Measurements from ENCODE around the gene CXCL16.

CXCL16 gene

DNA sequence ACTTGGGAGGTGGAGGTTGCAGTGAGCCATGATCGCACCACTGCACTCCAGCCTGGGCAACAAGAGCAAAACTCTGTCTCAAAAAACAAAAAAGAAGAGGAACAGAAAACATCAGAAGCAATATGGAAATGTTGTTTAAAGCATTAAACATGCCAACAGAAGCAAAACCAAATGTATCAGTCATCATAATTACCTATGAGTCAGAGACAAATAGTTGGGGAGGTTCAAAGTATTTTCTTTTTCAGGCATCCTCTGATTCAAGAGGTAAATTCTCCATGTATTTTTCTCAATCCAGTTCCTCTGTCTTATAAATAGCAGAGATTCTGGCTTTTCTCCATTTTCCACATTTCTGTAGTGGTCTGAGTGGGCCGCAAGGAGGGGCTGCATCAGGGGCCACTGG, 29.9 kb upstream of the CXCL16 start:
- Mint-ChIP-seq H3K27me3 (peaks cover 14% of the 10 kb centered on the region), H3K4me3 (no peak overlapping the region), H3K9me3 (no peaks in the 10 kb centered on the region), H3K27ac (no peak overlapping the region), H3K4me1 (peaks cover 7% of the 10 kb centered on the region), H3K36me3 (no peaks in the 10 kb centered on the region)
- ATAC-seq (ENCODE audit: low read depth): no peak
- no peak for DNase-seq (ENCODE audit: low spot score in 2 of 2)

DNA sequence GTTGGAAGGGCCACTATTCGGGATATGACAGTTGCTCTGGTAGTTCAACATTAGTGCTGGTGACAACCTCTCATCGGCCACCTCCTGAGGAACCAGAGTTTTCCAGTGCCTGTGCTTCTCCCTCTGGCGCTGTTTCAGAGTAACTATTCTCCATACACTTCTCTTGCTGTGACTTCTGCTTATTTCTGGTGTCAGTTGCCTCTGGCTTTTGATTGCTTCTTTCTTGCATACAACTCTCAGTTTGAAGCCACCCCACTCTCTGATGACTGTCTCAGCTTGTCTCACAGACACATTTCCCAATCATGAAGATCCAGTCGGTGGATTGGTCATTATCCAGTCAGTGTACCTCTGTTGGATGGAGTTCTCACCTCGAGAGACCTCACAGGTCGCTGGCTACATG, 28.6 kb upstream of the CXCL16 start:
- DNase-seq (ENCODE audit: low spot score in 2 of 2): no peak
- H3K9me3 Mint-ChIP-seq: no peaks in the 10 kb centered on the region
- peaks cover 11% of the 10 kb centered on the region for H3K27me3 Mint-ChIP-seq
- no peak overlapping the region for H3K27ac Mint-ChIP-seq
- no peak for ATAC-seq (ENCODE audit: low read depth)
- no peak overlapping the region for H3K4me3 Mint-ChIP-seq
- H3K4me1 Mint-ChIP-seq: peaks cover 4% of the 10 kb centered on the region
- H3K36me3 Mint-ChIP-seq: no peaks in the 10 kb centered on the region

DNA sequence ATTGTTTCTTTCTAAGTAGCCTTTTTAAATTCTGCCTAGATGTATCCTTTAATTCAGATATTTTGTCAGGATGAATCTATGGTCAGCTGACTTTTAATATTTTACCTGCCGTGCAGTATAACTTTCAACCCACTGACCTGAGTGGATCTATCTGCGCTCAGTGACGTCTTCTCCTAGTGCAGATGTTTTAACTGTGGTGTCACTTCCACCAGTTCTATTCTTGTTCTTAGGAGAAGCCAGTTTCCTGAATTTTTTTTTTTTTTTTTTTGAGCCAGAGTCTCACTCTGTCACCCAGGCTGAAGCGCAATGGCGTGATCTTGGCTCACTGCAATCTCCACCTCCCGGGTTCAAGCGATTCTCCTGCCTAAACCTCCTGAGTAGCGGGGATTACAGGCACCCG, 27.0 kb upstream of the CXCL16 start:
- H3K9me3 Mint-ChIP-seq: no peaks in the 10 kb centered on the region

DNA sequence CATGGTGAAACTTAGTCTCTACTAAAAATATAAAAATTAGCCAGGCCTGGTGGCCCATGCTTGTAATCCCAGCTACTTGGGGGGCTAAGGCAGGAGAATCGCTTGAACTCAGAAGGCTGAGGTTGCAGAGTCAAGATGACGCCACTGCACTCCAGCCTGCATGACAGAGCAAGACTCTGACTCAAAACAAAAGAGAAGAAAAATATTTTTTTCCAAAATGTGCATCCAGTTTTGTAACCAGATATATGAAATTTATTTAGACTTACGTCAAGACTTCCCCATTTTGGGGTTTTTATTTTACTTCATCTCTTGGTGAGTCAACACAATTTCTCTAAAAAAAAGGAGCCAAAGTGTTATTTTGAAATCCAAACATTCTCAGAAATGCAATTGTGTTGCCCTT, 26.5 kb upstream of the CXCL16 start:
- H3K36me3 Mint-ChIP-seq: no peaks in the 10 kb centered on the region
- DNase-seq (ENCODE audit: low spot score in 2 of 2) (no peak), ATAC-seq (ENCODE audit: low read depth) (peak; percentile 31)
- H3K27ac Mint-ChIP-seq: no peak overlapping the region
- peaks cover 4% of the 10 kb centered on the region for H3K4me1 Mint-ChIP-seq
- peaks cover 11% of the 10 kb centered on the region for H3K27me3 Mint-ChIP-seq
- no peaks in the 10 kb centered on the region for H3K9me3 Mint-ChIP-seq
- no peak overlapping the region for H3K4me3 Mint-ChIP-seq

More for the DNA sequence above, 27.0 kb upstream of the CXCL16 start:
- no peak for DNase-seq (ENCODE audit: low spot score in 2 of 2)
- Mint-ChIP-seq H3K4me3 (no peak overlapping the region), H3K4me1 (peaks cover 4% of the 10 kb centered on the region), H3K36me3 (no peaks in the 10 kb centered on the region), H3K27me3 (peaks cover 13% of the 10 kb centered on the region), H3K27ac (no peak overlapping the region)
- ATAC-seq (ENCODE audit: low read depth): no peak

DNA sequence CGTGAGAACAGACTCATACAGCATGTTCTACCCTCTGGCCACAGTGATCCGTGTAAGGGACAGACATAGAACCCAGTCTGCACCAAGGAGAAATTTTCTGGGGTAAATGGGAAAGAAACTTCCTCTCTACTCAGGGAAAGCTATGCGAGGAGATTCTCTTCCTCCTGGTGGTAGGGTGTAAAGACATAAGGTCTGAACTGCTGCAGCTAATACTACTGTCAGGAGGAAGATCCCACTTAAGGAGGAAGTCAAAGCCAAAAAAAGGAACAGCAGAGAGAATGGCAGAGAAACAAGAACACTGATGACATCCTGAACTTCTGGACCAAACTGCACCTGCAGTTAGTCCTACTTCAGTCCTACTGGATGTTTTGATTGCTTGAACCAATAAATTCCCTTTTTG, 24.9 kb upstream of the CXCL16 start:
- Mint-ChIP-seq H3K27me3 (peaks cover 9% of the 10 kb centered on the region), H3K36me3 (no peaks in the 10 kb centered on the region), H3K4me3 (no peak overlapping the region), H3K4me1 (peaks cover 4% of the 10 kb centered on the region), H3K27ac (no peak overlapping the region), H3K9me3 (no peaks in the 10 kb centered on the region)
- ATAC-seq (ENCODE audit: low read depth) (no peak), DNase-seq (ENCODE audit: low spot score in 2 of 2) (no peak)

DNA sequence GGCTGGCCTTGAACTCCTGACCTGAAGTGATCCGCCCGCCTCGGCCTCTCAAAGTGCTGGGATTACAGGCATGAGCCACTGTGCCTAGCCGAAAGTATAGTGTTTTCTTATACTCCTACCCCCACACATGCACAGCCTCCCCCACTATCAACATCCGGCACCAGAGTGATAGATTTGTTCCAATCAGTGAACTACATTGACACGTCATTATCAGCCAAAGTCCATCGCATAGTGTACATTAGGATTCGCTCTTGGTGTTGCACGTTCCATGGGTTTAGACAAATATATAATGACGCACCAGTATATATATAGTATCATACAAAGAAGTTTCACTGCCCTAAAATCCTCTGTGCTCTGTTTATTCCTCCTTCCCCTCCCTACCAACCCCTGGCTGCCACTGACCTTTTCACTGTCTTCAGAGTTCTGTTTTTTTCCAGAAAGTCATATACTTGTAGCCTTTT, 20.1 kb upstream of the CXCL16 start:
- DNase-seq (ENCODE audit: low spot score in 2 of 2): no peak
- no peak for ATAC-seq (ENCODE audit: low read depth)
- H3K4me3 Mint-ChIP-seq: no peak overlapping the region
- peaks cover 4% of the 10 kb centered on the region for H3K4me1 Mint-ChIP-seq
- H3K9me3 Mint-ChIP-seq: no peaks in the 10 kb centered on the region
- no peak overlapping the region for H3K27ac Mint-ChIP-seq
- H3K27me3 Mint-ChIP-seq: peaks cover 12% of the 10 kb centered on the region
- H3K36me3 Mint-ChIP-seq: no peaks in the 10 kb centered on the region

DNA sequence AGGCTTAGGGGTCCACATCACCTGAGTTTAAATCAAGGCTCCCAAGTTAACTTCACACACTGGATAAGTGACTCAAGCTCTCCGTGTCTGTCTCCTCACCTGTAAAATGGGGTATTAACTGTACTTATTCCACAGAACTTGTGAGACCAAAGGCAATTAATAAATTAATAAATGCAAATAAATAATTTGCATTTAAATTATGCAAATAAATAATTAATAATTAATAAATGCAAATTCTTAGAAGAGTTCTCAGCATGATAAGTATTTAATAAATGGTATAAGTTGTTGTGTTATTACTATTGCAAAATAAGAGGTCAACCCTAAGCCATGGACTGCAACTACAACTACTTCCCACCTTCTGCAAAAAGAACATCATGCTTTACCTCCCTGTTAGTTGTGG, 13.7 kb upstream of the CXCL16 start:
- no peak for ATAC-seq (ENCODE audit: low read depth)
- H3K27me3 Mint-ChIP-seq: peaks cover 14% of the 10 kb centered on the region

DNA sequence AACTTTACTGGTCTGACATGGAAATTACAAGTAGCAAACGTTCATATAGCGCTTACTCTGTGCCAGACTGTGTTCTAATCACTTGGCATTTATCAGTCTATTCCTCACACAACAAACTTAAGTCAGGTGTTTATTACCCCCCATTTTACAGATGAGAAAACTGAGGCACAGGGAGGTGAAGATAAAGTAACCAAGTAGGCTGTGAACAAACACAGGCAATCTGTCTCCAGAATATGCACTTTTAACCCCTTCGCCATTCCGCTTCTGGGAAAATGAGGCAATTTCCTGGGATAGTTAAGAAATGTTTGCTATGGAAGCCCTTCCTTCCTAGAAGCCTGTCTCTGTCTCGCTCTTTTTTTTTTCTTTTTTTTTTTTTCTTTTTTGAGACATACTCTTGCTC, 12.2 kb upstream of the CXCL16 start:
- DNase-seq (ENCODE audit: low spot score in 2 of 2) (no peak), ATAC-seq (ENCODE audit: low read depth) (no peak)
- Mint-ChIP-seq H3K27ac (no peak overlapping the region), H3K27me3 (peaks cover 13% of the 10 kb centered on the region), H3K9me3 (no peaks in the 10 kb centered on the region), H3K4me1 (peaks cover 10% of the 10 kb centered on the region), H3K36me3 (no peaks in the 10 kb centered on the region), H3K4me3 (no peak overlapping the region)

More for the DNA sequence above, 13.7 kb upstream of the CXCL16 start:
- no peak for DNase-seq (ENCODE audit: low spot score in 2 of 2)
- Mint-ChIP-seq H3K4me3 (no peak overlapping the region), H3K4me1 (peaks cover 4% of the 10 kb centered on the region), H3K27ac (no peak overlapping the region), H3K9me3 (no peaks in the 10 kb centered on the region), H3K36me3 (no peaks in the 10 kb centered on the region)

DNA sequence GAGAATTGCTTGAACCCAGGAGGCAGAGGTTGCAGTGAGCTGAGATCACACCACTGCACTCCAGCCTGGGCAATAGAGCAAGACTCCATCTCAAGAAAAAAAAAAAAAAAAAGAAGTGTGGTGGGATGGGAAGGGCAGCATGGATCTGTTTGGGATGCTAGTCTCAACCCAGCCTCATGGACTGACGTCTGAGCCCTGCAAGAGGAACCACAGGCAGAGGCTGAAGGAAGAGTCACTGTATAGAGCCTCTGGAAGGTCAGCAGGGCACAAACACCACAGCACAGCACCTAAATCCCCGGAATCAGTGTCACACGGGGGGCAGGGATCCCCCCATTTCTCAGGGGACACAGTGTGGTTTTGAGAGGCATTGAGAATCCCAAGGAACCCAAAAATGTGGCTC, 10.9 kb upstream of the CXCL16 start:
- DNase-seq (ENCODE audit: low spot score in 2 of 2) (no peak), ATAC-seq (ENCODE audit: low read depth) (no peak)
- H3K4me1 Mint-ChIP-seq: peaks cover 10% of the 10 kb centered on the region
- no peak overlapping the region for H3K4me3 Mint-ChIP-seq
- H3K9me3 Mint-ChIP-seq: no peaks in the 10 kb centered on the region
- H3K27me3 Mint-ChIP-seq: peaks cover 13% of the 10 kb centered on the region
- H3K36me3 Mint-ChIP-seq: no peaks in the 10 kb centered on the region
- H3K27ac Mint-ChIP-seq: no peak overlapping the region

DNA sequence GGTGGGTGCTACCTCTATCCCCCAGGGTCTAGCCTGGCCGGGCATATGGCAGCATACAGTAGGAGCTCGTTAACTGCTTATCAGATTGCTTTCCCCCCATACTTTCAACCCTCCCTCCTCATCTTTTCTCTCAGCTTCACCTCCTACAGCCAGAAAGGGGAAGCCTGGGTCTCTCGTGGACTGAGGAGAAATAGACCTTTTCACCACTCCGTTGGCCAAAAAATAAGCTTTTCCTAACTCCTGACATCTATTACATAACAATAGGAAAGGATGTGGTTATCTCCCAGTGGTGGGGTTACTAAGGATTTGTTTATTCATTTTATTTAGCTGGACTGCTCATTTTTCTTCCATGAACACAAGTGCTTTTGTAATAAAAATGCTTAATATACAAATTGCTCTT, 9.0 kb upstream of the CXCL16 start:
- Mint-ChIP-seq H3K9me3 (no peaks in the 10 kb centered on the region), H3K27ac (no peak overlapping the region), H3K27me3 (peaks cover 12% of the 10 kb centered on the region), H3K36me3 (no peaks in the 10 kb centered on the region), H3K4me1 (peaks cover 16% of the 10 kb centered on the region), H3K4me3 (peak overlapping the region; percentile 15)
- no peak for DNase-seq (ENCODE audit: low spot score in 2 of 2)
- no peak for ATAC-seq (ENCODE audit: low read depth)

DNA sequence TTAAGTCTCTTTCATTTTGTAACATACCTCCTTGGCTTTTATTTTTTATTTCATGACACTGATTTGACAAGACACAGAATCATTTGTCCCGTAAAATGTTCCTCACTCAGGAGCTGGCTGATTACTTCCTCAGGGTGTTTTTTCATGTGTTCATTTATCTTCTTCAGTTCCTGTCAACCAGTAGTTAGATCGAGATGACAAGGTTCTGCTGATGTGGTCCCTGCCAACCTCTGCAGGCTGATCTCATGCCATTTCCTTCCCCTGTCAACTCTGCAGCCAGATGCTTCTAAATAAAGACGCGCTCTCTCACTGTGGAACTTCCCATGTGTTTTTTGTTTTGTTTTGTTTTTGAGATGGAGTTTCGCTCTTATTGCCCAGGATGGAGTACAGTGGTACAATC, 8.1 kb upstream of the CXCL16 start:
- H3K4me1 Mint-ChIP-seq: peaks cover 16% of the 10 kb centered on the region
- H3K27ac Mint-ChIP-seq: no peak overlapping the region
- ATAC-seq (ENCODE audit: low read depth) (peak; percentile 97), DNase-seq (ENCODE audit: low spot score in 2 of 2) (peak in 1 of 2 donors; percentile 16)
- no peaks in the 10 kb centered on the region for H3K36me3 Mint-ChIP-seq
- H3K9me3 Mint-ChIP-seq: no peaks in the 10 kb centered on the region
- peaks cover 16% of the 10 kb centered on the region for H3K27me3 Mint-ChIP-seq
- H3K4me3 Mint-ChIP-seq: peak overlapping the region; percentile 51

DNA sequence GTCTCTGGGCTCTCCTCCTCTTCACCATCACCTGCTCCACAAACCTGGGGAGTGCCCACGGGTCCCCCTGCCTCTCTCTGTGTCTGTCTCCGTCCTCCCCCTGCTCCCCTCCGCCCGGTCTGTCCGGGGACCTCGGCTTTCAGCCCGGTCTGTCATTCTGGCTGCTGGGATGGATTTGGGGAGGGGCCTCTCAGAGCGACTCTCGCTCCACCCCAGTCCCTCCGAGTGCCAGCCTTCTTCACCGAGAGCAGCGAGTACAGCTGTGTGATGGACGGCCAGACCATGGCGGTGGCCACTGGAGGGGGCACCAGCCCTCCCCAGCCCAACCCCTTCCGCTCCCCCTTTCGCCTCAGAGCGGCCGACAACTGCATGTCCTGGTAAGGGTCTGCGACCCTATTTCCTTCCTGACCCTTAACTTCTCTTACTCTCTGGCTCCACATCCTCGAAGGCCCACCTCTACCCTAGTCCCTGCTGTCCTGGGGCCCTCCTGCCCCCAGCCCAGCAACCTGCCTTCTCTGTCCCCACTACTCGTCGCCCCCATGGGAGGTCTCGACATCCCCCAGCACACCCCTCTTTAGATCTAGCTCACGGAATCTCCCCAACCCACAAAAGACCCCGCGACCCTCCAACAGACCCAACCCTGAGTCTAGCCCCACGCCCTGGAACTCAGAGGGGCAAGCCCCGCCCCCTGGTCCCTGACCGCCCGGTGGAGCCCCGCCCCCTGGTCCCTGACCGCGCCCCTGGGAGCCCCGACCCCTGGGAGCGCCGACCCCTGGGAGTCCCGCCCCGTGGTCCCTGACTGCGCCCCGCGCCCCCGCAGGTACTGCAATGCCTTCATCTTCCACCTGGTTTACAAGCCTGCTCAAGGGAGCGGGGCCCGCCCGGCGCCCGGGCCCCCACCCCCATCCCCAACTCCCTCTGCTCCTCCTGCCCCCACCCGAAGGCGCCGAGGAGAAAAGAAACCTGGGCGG, 5.6 kb upstream of the CXCL16 start:
- no peaks in the 10 kb centered on the region for H3K36me3 Mint-ChIP-seq
- no peak overlapping the region for H3K4me3 Mint-ChIP-seq
- ATAC-seq (ENCODE audit: low read depth) (no peak), DNase-seq (ENCODE audit: low spot score in 2 of 2) (no peak)
- no peaks in the 10 kb centered on the region for H3K9me3 Mint-ChIP-seq
- peaks cover 20% of the 10 kb centered on the region for H3K4me1 Mint-ChIP-seq
- H3K27me3 Mint-ChIP-seq: peaks cover 17% of the 10 kb centered on the region
- H3K27ac Mint-ChIP-seq: peak overlapping the region; percentile 70

DNA sequence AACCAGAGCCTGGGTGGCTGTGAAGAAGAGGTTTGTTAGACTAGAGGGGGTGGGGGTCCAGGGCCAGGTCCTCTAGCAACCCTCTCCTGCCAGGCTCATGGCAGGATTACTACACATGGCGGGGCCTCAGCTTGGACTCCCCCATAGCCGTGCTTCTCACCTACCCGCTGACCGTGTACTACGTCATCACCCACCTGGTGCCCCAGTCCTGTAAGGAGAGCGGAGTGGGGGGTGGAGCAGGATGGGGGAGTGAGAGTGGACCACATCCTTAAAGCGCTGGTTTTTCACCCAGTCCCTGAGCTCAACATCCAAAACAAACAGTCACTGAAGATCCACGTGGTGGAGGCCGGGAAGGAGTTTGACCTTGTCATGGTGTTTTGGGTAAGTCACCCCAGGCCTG, 4.2 kb upstream of the CXCL16 start:
- ATAC-seq (ENCODE audit: low read depth) (no peak), DNase-seq (ENCODE audit: low spot score in 2 of 2) (no peak)
- Mint-ChIP-seq H3K27me3 (peaks cover 15% of the 10 kb centered on the region), H3K36me3 (no peaks in the 10 kb centered on the region), H3K9me3 (no peaks in the 10 kb centered on the region), H3K4me3 (no peak overlapping the region), H3K4me1 (peaks cover 25% of the 10 kb centered on the region), H3K27ac (no peak overlapping the region)

DNA sequence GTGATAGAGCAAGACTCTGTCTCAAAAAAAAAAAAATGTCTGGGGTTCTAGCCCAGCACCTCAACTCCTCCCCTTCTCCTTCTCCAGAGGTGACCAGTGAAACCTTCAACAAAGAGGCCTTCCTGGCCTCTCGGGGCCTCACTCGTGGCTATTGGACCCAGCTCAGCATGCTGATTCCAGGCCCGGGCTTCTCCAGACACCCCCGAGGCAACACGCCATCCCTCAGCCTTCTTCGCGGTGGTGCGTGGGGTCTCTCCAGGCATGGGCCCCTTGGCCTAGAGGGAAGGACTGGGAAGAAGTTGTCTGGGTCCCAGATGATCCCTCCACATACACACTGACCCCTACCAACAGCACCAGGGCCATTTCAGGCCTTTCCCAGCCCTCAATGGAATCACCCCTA, 3.5 kb upstream of the CXCL16 start:
- Mint-ChIP-seq H3K4me1 (peaks cover 27% of the 10 kb centered on the region), H3K36me3 (no peaks in the 10 kb centered on the region), H3K9me3 (no peaks in the 10 kb centered on the region), H3K27me3 (peaks cover 15% of the 10 kb centered on the region), H3K27ac (no peak overlapping the region), H3K4me3 (no peak overlapping the region)
- DNase-seq (ENCODE audit: low spot score in 2 of 2) (no peak), ATAC-seq (ENCODE audit: low read depth) (no peak)

DNA sequence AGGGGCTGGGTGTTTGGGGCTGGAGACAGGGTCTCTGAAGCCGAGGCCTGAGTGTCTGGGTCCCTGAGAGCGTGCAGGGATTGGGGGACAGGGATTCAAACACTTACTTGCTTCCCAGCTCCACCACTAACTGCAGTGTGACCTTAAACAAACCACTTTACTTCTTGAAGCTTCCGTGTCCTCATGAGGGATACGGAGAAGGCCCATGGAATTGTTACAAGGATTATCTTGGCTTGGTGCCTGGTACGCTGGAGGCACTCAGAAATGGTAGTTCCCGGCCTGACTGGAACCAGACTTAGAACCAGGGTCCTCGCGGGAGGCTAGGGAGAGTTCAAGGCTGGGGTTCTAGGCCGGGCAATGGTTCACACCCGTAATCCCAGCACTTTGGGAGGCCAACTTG, 2.9 kb upstream of the CXCL16 start:
- no peak for ATAC-seq (ENCODE audit: low read depth)
- H3K4me1 Mint-ChIP-seq: peaks cover 24% of the 10 kb centered on the region
- H3K9me3 Mint-ChIP-seq: no peaks in the 10 kb centered on the region
- no peak for DNase-seq (ENCODE audit: low spot score in 2 of 2)
- H3K36me3 Mint-ChIP-seq: no peaks in the 10 kb centered on the region
- no peak overlapping the region for H3K4me3 Mint-ChIP-seq
- peaks cover 15% of the 10 kb centered on the region for H3K27me3 Mint-ChIP-seq
- H3K27ac Mint-ChIP-seq: no peak overlapping the region
